Measurements from ENCODE around the gene NOL6.
"Not testable (repeated sequence)": the region's sequence is repeated elsewhere in the genome, so short reads cannot be mapped to it uniquely, and the experiment has no call there.

- not testable (repeated sequence) for TF ChIP-seq POLR2AphosphoS5 (IDR thresholded peaks at IDR 0.05); CTCF (IDR thresholded peaks at IDR 0.05); POLR2A (IDR thresholded peaks at IDR 0.05); EP300 (IDR thresholded peaks at IDR 0.05; ENCODE audit: low read depth)
Measured at GRCh38 chr9:33454661-33455026, 19.1 kb downstream of the NOL6 start.
